Brain microvascular endothelial cell (primary cell): ENCODE data around the gene FBXL3.
"Not testable (repeated sequence)": the region's sequence is repeated elsewhere in the genome, so short reads cannot be mapped to it uniquely, and the experiment has no call there.

Experiments
- DNase-seq: peaks from one replicate; pipeline ENCODE4 v3.0.0-alpha.2; 2020
- H3K27ac ChIP-seq: fragments of 250-450 bp; sonication (Bioruptor Pico); 2 replicates; pipeline ENCODE4 v1.5.1; 2020; ENCODE audit warnings: mild to moderate bottlenecking, moderate library complexity
- H3K27me3 ChIP-seq: fragments of 250-450 bp; sonication (Bioruptor Pico); replicated peaks from 2 replicates; pipeline ENCODE4 v1.5.1; 2020; ENCODE audit warnings: mild to moderate bottlenecking
- H3K36me3 ChIP-seq: fragments of 250-450 bp; sonication (Bioruptor Pico); replicated peaks from 2 replicates; pipeline ENCODE4 v1.5.1; 2020; ENCODE audit warnings: mild to moderate bottlenecking
- H3K4me3 ChIP-seq: 2 replicates; pipeline ENCODE4 v1.5.1; 2011; ENCODE audit warnings: low read depth, mild to moderate bottlenecking, control low read depth, low read length, moderate library complexity
- in situ Hi-C: cut with HindIII; loops from 2 replicates; pipeline ENCODE4 v1.10.0; 2017; ENCODE audit warnings: low sequenced_read_pairs, low pct_ligation_motif_present
- TF ChIP-seq, protein P1 (sequence below): IDR thresholded peaks from 2 replicates; pipeline ENCODE4 v1.5.1; 2011; ENCODE audit warnings: low read depth, mild to moderate bottlenecking, moderate library complexity, low read length, control low read depth, inconsistent platforms; ENCODE audit errors: missing control alignments

Gene FBXL3

DNA sequence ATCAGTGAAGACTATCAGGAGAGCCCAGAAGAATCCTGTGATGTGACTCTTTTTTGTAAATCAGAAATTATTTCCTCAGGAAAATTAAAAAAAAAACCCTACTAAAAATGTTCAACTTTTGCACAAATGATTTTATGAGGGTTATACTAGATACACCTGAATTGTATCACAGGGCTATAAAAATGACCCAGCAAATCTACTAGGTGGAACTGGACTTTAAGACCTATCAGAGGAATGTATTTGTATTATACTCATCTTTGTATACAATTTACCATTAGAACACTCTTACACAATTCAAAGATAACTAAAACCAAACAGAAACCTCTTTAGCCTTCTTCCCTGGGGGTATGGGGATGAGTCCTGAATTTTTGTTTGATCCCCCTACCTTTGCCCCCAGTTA is 7.2 kb downstream of the FBXL3 start:
- TF ChIP-seq, protein P1, sequence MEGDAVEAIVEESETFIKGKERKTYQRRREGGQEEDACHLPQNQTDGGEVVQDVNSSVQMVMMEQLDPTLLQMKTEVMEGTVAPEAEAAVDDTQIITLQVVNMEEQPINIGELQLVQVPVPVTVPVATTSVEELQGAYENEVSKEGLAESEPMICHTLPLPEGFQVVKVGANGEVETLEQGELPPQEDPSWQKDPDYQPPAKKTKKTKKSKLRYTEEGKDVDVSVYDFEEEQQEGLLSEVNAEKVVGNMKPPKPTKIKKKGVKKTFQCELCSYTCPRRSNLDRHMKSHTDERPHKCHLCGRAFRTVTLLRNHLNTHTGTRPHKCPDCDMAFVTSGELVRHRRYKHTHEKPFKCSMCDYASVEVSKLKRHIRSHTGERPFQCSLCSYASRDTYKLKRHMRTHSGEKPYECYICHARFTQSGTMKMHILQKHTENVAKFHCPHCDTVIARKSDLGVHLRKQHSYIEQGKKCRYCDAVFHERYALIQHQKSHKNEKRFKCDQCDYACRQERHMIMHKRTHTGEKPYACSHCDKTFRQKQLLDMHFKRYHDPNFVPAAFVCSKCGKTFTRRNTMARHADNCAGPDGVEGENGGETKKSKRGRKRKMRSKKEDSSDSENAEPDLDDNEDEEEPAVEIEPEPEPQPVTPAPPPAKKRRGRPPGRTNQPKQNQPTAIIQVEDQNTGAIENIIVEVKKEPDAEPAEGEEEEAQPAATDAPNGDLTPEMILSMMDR: no peak
- Histone ChIP-seq H3K27me3 (no peaks in the 10 kb centered on the region), H3K4me3 (no peak overlapping the region), H3K27ac (no peak overlapping the region), H3K36me3 (peaks cover 20% of the 10 kb centered on the region)
- no peak for DNase-seq
- in situ Hi-C loops: no loop called here

DNA sequence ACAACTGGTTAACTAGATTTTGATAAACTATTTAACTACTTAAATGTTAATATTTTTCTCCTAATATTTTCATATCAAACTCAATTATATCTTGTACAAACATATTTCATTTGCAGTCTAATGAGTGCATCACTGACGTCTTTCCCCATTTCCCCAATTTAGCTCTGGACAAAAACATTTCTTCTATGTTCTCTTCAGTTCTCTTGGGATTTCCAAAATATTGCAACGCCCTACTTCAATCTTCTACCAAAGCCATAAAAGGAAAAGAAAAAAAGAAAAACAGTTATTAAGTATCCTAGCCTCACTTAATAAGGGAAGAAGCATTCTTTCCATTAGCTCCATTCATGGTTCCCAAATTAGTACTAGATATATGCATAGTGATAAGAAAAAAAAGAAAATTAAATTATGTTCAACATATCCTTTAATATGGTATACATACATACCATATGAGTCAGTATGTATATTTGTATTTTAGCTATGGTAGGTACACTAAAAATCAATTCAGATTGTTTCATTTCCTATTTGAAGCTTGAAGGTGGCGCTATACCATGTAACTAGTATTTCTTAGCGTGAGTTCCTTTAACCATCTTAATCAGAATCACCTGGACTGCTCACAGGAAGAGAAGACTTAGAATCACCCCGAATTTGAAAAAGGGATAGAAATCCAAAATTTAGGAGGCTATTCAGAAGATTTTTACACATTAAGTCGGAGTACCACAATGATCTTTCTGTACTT is 9.9 kb downstream of the FBXL3 start:
- in situ Hi-C loops: no loop called here
- H3K27ac ChIP-seq: no peak overlapping the region
- H3K36me3 ChIP-seq: peaks cover 42% of the 10 kb centered on the region
- TF ChIP-seq, protein P1: no peak
- no peaks in the 10 kb centered on the region for H3K27me3 ChIP-seq
- no peak overlapping the region for H3K4me3 ChIP-seq
- no peak for DNase-seq

DNA sequence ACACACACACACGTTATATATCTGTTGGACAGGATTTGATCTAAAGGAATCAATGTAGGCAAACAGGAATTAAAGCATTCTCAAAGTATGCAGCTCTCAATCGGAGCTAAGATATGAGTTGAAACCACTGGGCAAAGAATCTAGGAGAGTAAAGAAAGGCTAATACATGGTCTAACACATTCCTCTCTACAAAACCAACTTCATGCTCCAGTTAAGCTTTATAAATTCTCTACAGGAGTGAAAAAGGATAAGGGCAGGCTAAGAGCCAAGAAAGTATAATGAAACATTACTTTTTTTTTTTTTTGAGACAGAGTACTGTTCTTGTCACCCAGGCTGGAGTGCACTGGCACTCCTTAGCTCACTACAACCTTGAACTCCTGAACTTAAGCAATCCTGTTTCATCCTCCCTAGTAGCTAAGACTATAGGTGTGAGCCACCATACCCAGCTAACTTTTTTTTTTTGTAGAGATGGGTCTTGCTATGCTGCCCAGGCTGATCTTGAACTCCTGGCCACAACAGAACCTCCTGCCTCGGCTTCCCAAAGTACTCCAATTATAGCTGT is 10.6 kb downstream of the FBXL3 start:
- in situ Hi-C loops: no loop called here
- Histone ChIP-seq H3K27me3 (no peaks in the 10 kb centered on the region), H3K4me3 (no peak overlapping the region), H3K27ac (no peak overlapping the region), H3K36me3 (peaks cover 45% of the 10 kb centered on the region)
- no peak for DNase-seq
- TF ChIP-seq, protein P1: no peak

DNA sequence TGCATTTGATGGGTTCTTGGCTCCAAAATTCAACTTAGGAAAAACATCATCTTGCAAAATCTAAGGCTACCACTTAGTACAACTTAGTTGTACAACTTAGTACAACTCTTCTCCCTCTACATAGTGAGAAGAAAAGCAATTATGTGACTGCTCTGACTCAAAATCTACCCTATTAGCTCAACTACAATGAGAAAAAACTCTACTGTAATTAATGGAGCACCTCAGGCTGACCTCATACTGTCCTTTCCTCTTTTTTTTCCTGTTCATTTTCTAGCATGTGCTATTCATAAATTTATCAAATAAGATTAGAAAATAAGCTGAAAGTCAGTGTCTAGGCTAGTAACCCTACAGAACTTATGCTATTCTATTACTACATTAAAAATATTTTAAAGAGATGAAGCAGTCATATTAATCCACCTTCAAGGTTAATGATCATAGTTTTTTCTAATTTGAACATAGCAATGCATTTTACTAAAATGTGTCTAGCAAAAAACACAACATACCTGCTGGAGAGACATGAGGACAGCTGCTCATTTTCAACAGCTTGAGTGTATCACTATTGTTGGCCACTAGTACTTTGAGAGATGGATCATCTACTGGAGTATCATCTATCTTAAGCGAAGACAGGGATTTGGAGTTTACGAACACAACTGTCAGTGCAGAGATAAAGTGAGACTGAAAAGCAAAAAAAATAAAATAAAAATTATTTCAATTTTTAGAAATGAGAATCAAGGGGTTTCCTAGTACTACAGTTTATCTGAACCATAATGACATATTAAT is 11.9 kb downstream of the FBXL3 start:
- in situ Hi-C loops: no loop called here
- no peaks in the 10 kb centered on the region for H3K27me3 ChIP-seq
- DNase-seq: no peak
- peaks cover 58% of the 10 kb centered on the region for H3K36me3 ChIP-seq
- TF ChIP-seq, protein P1: no peak
- no peak overlapping the region for H3K4me3 ChIP-seq
- H3K27ac ChIP-seq: no peak overlapping the region

DNA sequence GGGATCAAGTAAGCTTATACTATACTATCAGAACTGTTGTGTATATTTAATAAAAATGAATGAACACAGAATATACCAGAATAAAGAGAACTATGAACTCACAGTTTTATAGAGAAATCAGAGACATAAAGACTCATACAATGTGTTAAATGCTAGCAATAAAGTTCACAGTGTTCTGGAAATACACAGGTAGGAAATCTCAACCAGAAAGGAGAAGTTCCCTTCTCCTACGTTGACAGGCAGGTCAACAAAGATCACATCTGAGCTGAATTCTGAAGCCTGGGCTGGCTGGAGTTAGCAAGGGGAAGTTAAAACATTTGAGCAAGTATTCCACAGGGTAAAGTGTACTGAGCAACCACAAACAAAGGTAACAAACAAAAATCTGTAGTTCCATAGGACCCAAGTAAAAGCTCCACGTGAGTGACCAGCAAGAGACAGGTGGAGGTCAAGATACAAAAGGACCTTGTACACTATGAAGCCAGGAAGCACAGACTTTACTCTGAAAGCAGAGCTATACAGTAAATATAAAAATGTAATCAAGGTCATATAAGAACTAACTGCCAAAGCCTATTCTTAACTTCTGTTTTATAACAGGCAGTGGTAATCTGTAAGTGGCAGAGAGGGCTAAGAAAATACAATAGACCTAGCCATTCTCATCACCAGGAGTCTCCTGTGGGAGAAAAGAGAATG is 13.0 kb downstream of the FBXL3 start:
- no peaks in the 10 kb centered on the region for H3K27me3 ChIP-seq
- H3K4me3 ChIP-seq: no peak overlapping the region
- in situ Hi-C loops: no loop called here
- no peak for DNase-seq
- H3K27ac ChIP-seq: no peak overlapping the region
- TF ChIP-seq, protein P1: no peak
- peaks cover 67% of the 10 kb centered on the region for H3K36me3 ChIP-seq

DNA sequence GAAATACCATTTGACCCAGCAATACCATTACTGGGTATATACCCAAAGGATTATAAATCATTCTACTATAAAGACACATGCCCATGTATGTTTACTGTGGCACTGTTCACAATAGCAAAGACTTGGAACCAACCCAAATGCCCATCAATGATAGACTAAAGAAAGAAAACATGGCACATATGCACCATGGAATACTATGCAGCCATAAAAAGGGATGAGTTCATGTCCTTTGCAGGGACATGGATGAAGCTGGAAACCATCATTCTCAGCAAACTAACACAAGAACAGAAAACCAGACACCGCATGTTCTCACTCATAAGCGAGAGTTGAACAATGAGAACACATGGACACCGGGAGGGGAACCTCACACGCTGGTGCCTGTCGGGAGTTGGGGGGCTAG is 17.2 kb downstream of the FBXL3 start:
- H3K27ac ChIP-seq, H3K4me3 ChIP-seq, in situ Hi-C loops, H3K27me3 ChIP-seq, DNase-seq: not testable (repeated sequence)
- H3K36me3 ChIP-seq: peaks cover 58% of the 10 kb centered on the region
